Neural cell (in vitro differentiated cells): ENCODE measurements around the gene NMUR1. TPM values are rescaled to one million over a fixed set of nuclear protein-coding genes. Genes with fewer than 3 reads are reported as not detected.

ENCODE experiments used
- H2AFZ ChIP-seq: fragments of 200-600, 300-800 bp; sonication (generic), shearing (Covaris generic); 2 replicates; pipeline ENCODE4 v1.6.0; 2014; ENCODE audit warnings: low read depth, mild to moderate bottlenecking, antibody characterized with exemption, low read length, moderate library complexity
- H3F3A ChIP-seq: fragments of 200-600 bp; shearing (Covaris generic); 2 replicates; pipeline ENCODE4 v1.6.1; 2016; ENCODE audit warnings: mild to moderate bottlenecking, moderate library complexity, mixed read lengths, antibody characterized with exemption, low read length; ENCODE audit not compliant: insufficient read depth, poor library complexity, severe bottlenecking
- H3K27ac ChIP-seq: fragments of 200-600, 300-800 bp; sonication (generic), shearing (Covaris generic); 2 replicates; pipeline ENCODE4 v1.5.1; 2014; ENCODE audit warnings: mild to moderate bottlenecking, low read length, moderate library complexity
- H3K27me3 ChIP-seq: fragments of 300-800, 200-600 bp; sonication (generic), shearing (Covaris generic); 2 replicates; pipeline ENCODE4 v1.6.0; 2014; ENCODE audit warnings: mild to moderate bottlenecking, low read depth, low read length, moderate library complexity; ENCODE audit not compliant: insufficient read depth
- H3K36me3 ChIP-seq: fragments of 300-800, 200-600 bp; sonication (generic), shearing (Covaris generic); 2 replicates; pipeline ENCODE4 v1.5.1; 2014; ENCODE audit warnings: mild to moderate bottlenecking, antibody characterized with exemption, low read length, moderate library complexity; ENCODE audit not compliant: insufficient read depth
- H3K4me2 ChIP-seq: fragments of 300-800, 200-600 bp; sonication (generic), shearing (Covaris generic); 2 replicates; pipeline ENCODE4 v1.6.0; 2014; ENCODE audit warnings: mild to moderate bottlenecking, low read length
- H3K4me3 ChIP-seq: fragments of 300-800, 200-600 bp; sonication (generic), shearing (Covaris generic); 2 replicates; pipeline ENCODE4 v1.5.1; 2014; ENCODE audit warnings: mild to moderate bottlenecking, low read length, moderate library complexity
- H3K79me2 ChIP-seq: fragments of 200-600 bp; shearing (Covaris generic); replicated peaks from 2 replicates; pipeline ENCODE4 v1.6.0; 2014; ENCODE audit warnings: mild to moderate bottlenecking, low read length, moderate library complexity; ENCODE audit not compliant: insufficient read depth
- H3K9ac ChIP-seq: fragments of 300-800, 200-600 bp; sonication (generic), shearing (Covaris generic); 2 replicates; pipeline ENCODE4 v1.6.1; 2016; ENCODE audit warnings: mild to moderate bottlenecking, low read length, mixed read lengths
- H3K9me2 ChIP-seq: fragments of 200-600 bp; shearing (Covaris generic); 2 replicates; pipeline ENCODE4 v1.6.1; 2016; ENCODE audit warnings: mild to moderate bottlenecking, low read length, mixed read lengths; ENCODE audit not compliant: insufficient read depth
- H3K9me3 ChIP-seq: fragments of 200-600, 300-800 bp; sonication (generic), shearing (Covaris generic); 2 replicates; pipeline ENCODE4 v1.6.1; 2016; ENCODE audit warnings: mild to moderate bottlenecking, mixed run types, low read length, moderate library complexity, mixed read lengths
- H4K20me1 ChIP-seq: fragments of 200-600 bp; shearing (Covaris generic); 2 replicates; pipeline ENCODE4 v1.6.1; 2016; ENCODE audit warnings: mild to moderate bottlenecking, mixed run types; ENCODE audit not compliant: insufficient read depth
- EP300 ChIP-seq: fragments of 450-650 bp; conservative IDR thresholded peaks from 2 replicates; pipeline ENCODE4 v1.6.1; 2014; ENCODE audit warnings: antibody characterized with exemption, mild to moderate bottlenecking, moderate library complexity; ENCODE audit not compliant: poor library complexity, severe bottlenecking
- EZH2 ChIP-seq: fragments of 200-600, 300-800 bp; shearing (Covaris generic), sonication (generic); IDR thresholded peaks from 2 replicates; pipeline ENCODE4 v1.6.1; 2014; ENCODE audit warnings: antibody characterized with exemption, low read length, borderline replicate concordance, mild to moderate bottlenecking; ENCODE audit not compliant: insufficient read depth, poor library complexity, severe bottlenecking
- MXI1 ChIP-seq: fragments of 450-650 bp; conservative IDR thresholded peaks from 2 replicates; pipeline ENCODE4 v1.6.1; 2014; ENCODE audit warnings: antibody characterized with exemption, mild to moderate bottlenecking; ENCODE audit not compliant: poor library complexity, severe bottlenecking
- POLR2AphosphoS5 ChIP-seq: IDR thresholded peaks from 2 replicates; pipeline ENCODE4 v1.6.1; 2012
- RAD21 ChIP-seq: fragments of 450-650 bp; conservative IDR thresholded peaks from 2 replicates; pipeline ENCODE4 v1.6.1; 2014; ENCODE audit warnings: antibody characterized with exemption, mild to moderate bottlenecking, moderate library complexity
- SMC3 ChIP-seq: fragments of 450-650 bp; conservative IDR thresholded peaks from 2 replicates; pipeline ENCODE4 v1.6.1; 2014; ENCODE audit warnings: antibody characterized with exemption, mild to moderate bottlenecking, moderate library complexity; ENCODE audit not compliant: poor library complexity
- TAF1 ChIP-seq: IDR thresholded peaks from 2 replicates; pipeline ENCODE4 v1.6.1; 2012; ENCODE audit warnings: low read depth
- polyA plus RNA-seq: library from polyadenylated mRNA; depleted of rRNA; stranded (reverse); fragments of >200 nt; gene quantifications from 2 replicates; pipeline ENCODE4 v1.2.3, GENCODE V29; 2014
- TF ChIP-seq, protein P1 (sequence below): IDR thresholded peaks from 2 replicates; pipeline ENCODE4 v1.6.1; 2012; ENCODE audit warnings: borderline replicate concordance
- TF ChIP-seq, protein P2 (sequence below): fragments of 450-650 bp; IDR thresholded peaks from 2 replicates; pipeline ENCODE4 v1.5.1; 2014; ENCODE audit warnings: antibody characterized with exemption, mild to moderate bottlenecking, moderate library complexity; ENCODE audit not compliant: poor library complexity, severe bottlenecking

NMUR1 gene
- polyA plus RNA-seq, 1 donor from 2014 or later = not detected

DNA sequence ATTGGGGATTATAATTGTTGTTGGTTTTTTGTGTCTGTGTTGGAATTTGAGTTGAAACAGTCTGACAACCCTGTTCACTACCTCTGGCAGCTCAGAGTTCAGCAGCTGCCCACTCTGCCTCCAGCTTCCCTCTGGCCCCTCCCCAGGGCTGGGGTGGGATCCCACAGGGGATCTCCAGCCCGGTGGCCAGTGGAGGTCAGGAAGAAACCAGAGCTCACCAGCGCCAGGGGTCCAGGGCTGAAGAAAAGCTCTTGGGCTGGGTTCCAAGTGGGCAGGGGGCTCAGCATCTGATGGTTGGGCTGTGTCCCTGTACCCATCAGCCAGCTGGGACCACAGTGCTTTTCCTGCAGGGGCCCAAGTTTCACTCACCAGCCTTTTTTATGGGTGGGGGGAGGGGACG, 49.5 kb downstream of the NMUR1 start:
- Histone ChIP-seq H3K4me2 (no peak overlapping the region), H3K9me2 (no peaks in the 10 kb centered on the region), H3K36me3 (no peaks in the 10 kb centered on the region), H3K9me3 (no peaks in the 10 kb centered on the region), H3K4me3 (no peak overlapping the region), H2AFZ (no peak overlapping the region), H3K79me2 (no peaks in the 10 kb centered on the region), H4K20me1 (no peaks in the 10 kb centered on the region), H3K27ac (no peak overlapping the region), H3F3A (no peaks in the 10 kb centered on the region), H3K27me3 (no peaks in the 10 kb centered on the region), H3K9ac (no peak overlapping the region)
- TF ChIP-seq, protein P1, sequence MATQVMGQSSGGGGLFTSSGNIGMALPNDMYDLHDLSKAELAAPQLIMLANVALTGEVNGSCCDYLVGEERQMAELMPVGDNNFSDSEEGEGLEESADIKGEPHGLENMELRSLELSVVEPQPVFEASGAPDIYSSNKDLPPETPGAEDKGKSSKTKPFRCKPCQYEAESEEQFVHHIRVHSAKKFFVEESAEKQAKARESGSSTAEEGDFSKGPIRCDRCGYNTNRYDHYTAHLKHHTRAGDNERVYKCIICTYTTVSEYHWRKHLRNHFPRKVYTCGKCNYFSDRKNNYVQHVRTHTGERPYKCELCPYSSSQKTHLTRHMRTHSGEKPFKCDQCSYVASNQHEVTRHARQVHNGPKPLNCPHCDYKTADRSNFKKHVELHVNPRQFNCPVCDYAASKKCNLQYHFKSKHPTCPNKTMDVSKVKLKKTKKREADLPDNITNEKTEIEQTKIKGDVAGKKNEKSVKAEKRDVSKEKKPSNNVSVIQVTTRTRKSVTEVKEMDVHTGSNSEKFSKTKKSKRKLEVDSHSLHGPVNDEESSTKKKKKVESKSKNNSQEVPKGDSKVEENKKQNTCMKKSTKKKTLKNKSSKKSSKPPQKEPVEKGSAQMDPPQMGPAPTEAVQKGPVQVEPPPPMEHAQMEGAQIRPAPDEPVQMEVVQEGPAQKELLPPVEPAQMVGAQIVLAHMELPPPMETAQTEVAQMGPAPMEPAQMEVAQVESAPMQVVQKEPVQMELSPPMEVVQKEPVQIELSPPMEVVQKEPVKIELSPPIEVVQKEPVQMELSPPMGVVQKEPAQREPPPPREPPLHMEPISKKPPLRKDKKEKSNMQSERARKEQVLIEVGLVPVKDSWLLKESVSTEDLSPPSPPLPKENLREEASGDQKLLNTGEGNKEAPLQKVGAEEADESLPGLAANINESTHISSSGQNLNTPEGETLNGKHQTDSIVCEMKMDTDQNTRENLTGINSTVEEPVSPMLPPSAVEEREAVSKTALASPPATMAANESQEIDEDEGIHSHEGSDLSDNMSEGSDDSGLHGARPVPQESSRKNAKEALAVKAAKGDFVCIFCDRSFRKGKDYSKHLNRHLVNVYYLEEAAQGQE = no peak
- TF ChIP-seq EZH2 (no peak), POLR2AphosphoS5 (no peak), SMC3 (no peak), TAF1 (no peak), MXI1 (no peak), EP300 (no peak), RAD21 (no peak)
- TF ChIP-seq, protein P2, sequence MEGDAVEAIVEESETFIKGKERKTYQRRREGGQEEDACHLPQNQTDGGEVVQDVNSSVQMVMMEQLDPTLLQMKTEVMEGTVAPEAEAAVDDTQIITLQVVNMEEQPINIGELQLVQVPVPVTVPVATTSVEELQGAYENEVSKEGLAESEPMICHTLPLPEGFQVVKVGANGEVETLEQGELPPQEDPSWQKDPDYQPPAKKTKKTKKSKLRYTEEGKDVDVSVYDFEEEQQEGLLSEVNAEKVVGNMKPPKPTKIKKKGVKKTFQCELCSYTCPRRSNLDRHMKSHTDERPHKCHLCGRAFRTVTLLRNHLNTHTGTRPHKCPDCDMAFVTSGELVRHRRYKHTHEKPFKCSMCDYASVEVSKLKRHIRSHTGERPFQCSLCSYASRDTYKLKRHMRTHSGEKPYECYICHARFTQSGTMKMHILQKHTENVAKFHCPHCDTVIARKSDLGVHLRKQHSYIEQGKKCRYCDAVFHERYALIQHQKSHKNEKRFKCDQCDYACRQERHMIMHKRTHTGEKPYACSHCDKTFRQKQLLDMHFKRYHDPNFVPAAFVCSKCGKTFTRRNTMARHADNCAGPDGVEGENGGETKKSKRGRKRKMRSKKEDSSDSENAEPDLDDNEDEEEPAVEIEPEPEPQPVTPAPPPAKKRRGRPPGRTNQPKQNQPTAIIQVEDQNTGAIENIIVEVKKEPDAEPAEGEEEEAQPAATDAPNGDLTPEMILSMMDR = no peak

DNA sequence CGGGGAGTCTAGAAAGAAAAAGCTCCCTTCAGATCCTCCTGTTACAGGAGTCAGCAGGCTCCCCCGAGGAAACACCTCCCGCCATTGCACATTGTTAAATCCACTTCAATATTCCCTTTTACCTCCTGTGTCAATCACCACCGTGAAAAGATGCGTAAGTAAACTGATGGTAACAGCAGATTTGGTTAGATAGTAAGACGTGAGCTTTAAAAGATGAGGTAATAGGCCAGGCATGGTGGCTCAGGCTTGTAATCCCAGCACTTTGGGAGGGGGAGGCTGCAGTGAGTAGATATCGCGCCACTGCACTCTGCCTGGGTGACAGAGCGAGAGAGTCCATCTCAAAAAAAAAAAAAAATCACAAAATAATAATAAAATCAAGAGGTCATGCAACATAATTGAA, 50.8 kb downstream of the NMUR1 start:
- Histone ChIP-seq H2AFZ (no peak overlapping the region), H3K36me3 (no peaks in the 10 kb centered on the region), H3K4me3 (no peak overlapping the region), H3K27me3 (no peaks in the 10 kb centered on the region), H3K9me2 (no peaks in the 10 kb centered on the region), H4K20me1 (no peaks in the 10 kb centered on the region), H3K27ac (no peak overlapping the region), H3K9ac (no peak overlapping the region), H3F3A (no peaks in the 10 kb centered on the region), H3K79me2 (no peaks in the 10 kb centered on the region), H3K9me3 (no peaks in the 10 kb centered on the region), H3K4me2 (no peak overlapping the region)
- TF ChIP-seq EZH2 = no peak
- TF ChIP-seq EP300 = no peak
- TF ChIP-seq POLR2AphosphoS5 = no peak
- no peak for TF ChIP-seq MXI1
- no peak for TF ChIP-seq RAD21
- TF ChIP-seq, protein P2 = no peak
- TF ChIP-seq SMC3 = no peak
- TF ChIP-seq, protein P1 = no peak
- no peak for TF ChIP-seq TAF1
